GM18907 (cell line): ENCODE data around the gene EPHB2.
"Not testable (repeated sequence)": the region's sequence is repeated elsewhere in the genome, so short reads cannot be mapped to it uniquely, and the experiment has no call there.

Source experiments
- ATAC-seq: cut with Tn5 transposase; IDR thresholded peaks from one replicate; pipeline ENCODE4 v1.9.1; 2021; ENCODE audit warnings: mild to moderate bottlenecking, moderate library complexity; ENCODE audit not compliant: unreplicated experiment

The EPHB2 gene

DNA sequence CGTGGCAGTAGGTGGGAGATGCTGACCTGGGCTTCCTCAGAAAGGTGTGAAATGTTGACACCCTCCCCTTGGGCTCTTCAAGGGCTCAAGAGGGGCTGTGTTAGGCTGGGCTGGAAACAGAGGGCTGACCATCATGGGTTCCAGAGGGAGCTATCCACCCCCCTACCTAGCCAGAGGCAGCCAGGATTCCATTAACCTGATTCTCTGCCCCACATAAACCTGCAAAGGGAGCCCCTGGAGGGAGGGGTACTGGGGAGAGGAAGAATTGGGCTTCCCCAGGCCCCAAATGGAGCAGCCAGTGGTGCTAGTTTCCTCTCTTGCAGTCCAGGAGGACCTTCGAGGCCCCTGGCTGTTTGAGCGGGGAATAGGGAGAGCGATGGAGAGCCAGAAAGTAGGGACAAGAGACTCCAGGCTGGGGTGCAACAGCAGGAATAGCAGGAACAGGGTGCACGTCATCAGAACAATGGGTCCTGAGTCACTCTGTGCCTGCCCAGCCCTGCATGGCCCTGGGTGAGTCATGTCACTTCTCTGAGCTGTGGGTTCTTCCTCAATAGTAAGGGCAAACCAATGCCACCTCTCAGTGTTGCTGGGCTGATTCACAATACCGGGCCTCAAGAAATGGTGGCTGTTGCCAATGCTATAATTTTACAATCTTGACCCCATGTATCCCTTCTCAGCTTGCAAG is 121.2 kb downstream of the EPHB2 start:
- no peak for ATAC-seq

DNA sequence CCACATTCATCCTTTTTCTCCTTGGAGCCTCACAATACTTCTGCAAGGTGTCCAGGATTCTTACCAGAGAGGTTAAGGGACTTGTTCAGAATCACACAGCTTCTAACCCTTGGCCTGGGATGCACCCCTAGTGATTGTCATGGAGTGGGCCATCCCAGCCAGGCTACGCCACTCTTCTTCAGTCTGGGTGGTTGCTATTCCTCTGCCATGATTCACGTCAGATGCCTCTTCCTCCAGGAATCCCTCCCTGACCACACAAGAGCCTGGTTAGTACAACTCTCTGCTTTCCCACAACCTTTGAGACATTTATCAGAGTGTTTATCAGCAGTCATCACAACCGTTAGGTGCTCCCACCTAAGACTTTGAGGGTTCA is 121.8 kb downstream of the EPHB2 start:
- no peak for ATAC-seq

DNA sequence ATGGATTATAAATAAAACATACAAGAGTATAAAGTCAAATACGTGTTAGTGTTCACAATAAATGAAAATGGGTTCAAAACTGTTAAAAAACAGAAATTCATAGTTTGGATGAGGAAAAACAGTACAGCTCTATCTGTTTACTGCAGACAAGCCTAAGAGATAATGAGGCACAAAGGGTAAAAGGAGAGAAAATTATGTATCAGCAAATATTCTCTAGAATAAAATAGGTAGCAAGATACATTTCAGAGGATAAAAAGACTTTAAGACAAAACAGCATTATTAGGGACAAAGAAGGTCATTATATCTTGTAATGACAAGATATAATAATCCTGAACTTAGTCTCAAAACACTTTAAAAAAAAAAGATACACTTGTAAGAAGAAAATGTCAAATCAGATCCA is 123.1 kb downstream of the EPHB2 start:
- ATAC-seq, result no peak

DNA sequence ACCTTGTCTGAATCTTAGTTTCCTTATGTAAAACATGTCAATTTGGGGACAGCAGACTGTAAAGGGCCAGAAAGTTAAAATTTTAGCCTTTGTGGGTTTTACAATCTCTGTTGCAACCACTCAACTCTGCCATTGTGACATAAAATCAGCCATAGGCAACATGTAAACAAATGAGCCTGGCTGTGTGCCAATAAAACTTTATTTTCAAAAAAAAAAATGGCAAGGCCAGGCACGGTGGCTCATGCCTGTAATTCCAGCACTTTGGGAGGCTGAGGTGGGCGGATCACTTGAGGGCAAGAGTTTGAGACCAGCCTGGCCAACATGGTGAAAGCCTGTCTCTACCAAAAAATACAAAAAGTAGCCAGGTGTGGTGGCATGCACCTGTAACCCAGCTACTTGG is 123.8 kb downstream of the EPHB2 start:
- not testable (repeated sequence) for ATAC-seq

DNA sequence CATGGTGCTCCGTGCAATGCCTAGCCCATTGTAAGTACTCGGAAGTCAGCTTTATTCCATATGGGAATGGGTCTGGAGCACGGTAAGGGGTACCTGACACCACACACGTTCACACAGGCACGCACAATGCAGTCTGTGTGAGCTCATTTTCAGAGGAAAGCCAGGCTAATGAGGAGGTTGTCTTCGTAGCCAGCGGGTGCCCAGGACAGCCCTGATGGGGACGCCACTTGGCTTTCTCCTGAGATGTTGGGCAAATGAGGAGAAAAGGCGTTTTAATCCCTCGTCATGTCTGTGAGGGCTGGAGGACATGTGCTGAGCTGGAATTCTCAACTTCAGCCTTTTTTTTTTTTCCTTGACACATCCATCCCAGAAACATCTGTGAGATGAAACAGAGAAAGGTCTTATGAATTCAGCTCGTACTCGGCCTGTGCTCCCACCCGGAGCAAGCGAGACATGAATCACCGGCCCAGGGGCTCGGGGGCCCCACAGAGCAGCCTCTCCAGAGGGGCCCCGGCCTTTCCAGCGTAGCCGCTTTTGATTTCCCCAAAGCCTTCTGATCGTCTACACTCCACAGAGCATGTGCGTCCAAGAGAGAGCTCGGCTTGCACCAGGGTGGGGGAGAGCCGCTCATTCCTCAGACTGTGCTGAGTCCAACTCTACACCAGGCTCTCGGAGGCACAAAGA is 125.1 kb downstream of the EPHB2 start:
- ATAC-seq, result no peak

DNA sequence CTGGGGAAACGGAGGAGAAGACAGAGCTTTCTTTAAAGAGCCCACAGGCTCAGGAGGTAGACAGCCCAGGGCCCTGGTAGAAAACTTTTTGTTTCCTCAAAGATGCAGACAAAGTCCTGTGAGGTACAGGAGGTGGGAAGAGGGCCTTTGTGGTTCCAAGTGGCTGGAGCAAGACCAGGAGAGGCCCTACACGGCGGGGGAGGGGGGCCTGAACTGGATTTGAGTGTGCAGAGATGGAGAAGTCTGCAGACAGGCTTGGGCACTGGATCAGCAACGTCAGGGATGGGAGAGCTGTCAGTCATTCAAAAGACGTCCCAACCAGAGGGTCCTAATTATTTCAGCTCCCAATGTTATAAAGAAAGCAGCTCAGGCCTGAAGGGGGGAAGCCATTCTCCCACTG is 126.2 kb downstream of the EPHB2 start:
- no peak for ATAC-seq

DNA sequence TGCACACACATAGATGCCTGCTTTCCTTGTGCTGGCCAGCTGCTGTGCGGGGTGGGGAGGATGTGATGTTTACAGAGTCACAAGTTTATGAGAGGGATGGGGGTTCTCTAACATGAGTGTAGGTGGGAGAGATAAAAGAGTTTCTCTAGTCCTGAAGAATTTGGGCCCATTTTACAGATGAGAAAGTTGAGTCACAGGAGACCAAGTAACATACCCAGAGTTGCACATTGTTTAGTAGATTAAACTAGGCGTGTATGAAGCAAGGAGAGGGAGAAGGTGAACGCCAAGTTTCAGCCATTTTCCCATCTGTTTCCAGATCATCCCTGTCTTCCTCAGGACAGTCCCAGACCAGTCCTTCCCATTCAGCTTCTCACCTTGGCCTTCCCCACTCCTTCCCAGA is 126.7 kb downstream of the EPHB2 start:
- no peak for ATAC-seq

DNA sequence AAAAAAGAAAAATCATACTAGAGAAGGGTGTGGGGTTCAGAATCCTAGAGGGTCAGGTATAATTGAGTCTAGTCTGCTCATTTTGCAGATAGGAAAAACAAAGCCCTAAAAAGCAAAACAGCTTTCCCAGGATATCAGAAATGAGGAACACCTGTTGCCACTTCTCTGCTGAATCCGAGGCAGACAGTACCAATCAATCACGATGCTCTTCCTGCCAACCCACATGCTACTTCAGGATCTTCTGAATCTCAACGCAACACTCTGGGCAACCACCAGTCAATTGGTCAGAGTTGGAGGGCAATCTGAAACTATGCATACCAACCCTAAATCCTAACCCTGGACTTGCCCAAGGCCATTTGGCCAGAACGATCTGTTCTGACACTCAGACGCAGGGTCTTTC is 128.3 kb downstream of the EPHB2 start:
- ATAC-seq, result no peak

DNA sequence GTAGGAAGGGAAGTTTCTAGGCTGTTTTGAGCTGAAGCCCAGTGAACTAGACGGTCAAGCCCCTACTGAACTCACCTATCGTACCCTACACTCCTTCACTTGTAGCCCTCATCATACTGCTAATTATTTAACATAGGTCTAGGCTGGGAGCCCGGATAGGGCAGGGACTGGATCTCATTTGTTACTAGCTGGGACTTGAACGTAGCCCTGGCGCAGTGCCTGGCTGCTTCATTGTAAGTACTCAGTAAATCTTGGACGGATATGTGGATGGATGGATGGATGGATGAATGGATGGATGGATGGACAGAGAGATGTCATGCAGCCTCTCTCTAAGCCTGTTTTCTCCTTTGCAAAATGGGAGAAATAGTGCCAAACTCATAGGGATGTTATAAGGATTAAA is 129.2 kb downstream of the EPHB2 start:
- no peak for ATAC-seq

DNA sequence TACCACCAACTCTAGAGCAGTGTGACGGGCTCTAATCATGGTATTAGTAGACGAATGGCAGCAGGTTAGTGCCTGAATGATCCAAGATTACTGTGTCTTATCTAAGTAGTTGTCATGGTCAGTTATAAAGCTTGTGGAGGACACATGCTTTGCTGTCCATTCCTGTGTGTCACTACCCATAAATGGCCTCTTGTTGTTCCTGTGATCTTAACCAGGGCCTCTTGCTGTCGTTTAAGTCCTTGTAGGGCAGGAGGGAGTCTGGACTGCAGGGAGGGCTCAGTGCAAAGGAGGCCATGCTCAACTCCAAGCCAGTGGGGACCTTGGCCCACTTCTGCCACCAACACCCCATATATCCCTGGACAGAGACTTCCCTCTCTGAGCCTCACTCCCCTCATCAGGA is 130.5 kb downstream of the EPHB2 start:
- no peak for ATAC-seq

DNA sequence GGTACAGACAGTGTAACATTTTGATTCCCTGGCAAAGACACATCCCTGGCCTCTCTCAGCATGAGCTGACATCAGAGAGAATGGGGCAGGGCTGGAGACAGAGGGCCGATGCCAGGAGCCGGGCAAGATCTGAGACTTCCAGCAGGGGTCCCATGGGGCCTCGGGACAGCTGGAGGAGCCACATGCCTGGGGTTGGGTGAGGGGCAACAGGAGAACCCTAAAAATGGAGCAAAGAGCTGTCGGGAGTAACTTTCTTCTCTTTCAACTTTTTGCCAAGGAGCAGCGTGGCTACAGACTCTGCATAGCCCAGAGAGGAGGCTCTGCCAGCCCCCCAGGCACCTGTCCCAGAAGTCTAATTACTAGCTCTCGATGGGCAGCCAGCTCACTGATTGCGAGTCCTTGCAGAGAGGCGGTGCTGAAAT is 131.2 kb downstream of the EPHB2 start:
- no peak for ATAC-seq

DNA sequence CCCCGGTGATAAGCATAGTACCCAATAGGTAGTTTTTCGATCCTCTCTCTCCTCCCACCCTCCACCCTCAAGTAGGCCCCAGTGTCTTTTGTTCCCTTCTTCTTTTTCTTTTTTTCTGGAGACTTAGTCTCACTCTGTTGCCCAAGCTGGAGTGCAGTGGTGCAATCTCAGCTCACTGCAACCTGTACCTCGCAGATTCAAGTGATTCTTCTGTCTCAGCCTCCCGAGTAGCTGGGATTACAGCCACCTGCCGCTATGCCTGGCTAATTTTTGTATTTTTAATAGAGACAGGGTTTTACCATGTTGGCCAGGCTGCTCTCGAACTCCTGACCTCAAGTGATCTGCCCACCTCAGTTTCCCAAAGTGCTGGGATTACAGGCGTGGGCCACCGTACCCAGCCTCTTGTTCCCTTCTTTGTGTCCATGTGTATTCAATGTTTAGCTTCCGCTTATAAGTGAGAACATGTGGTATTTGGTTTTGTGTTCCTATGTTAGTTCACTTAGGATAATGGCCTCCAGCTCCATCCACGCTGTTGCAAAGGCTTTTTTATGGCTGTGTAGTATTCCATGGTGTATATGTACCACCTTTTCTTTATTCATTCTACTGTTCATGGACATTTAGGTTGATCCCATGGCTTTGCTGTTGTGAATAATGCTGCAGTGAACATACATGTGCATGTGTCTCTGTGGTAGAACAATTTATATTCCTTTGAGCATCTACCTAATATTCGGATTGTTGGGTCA is 133.0 kb downstream of the EPHB2 start:
- not testable (repeated sequence) for ATAC-seq

DNA sequence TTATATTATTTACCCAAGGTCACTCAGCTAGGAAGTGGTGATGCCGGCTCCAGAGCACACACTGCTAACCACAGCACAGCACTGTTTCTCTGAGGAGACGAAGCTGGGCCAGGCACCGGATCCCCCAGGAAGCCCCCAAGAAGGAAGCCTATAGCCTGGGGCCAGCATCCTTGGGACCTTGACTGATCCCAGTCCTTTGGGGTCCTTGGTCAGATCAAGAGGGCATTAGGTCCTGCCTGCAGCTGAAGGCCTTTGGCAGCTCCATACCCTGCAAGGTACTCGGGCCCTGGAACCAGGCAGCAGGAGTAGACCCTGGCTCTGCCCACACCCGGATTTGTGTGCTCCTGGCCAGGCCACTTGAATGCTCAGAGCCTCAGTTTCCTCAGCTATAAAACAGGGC is 134.0 kb downstream of the EPHB2 start:
- ATAC-seq, result no peak

DNA sequence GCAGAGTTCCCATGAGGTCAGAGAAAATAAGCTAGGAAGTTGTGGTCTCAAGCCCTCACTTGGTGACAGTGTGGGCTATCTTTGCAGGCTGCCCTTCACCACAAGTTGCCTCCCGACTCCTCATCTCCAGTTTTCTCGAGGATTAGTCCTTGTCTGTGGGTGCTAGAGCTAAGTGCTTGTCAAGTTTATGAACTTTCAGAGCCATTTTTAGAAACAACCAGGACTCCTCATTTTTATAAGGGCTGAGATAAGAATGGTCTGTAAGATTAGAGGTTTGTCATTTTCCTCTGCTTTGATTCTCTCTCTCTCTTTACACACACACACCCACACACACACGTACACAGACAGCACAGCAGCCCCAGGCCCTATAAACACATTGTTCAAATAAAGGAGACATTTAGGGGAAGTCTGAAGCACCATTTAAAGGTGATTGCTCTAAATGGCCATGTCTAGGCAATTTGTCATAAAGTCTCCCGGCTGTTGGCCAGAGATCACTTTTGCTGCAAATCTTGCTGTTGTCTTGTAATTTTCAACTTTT is 134.8 kb downstream of the EPHB2 start:
- no peak for ATAC-seq

DNA sequence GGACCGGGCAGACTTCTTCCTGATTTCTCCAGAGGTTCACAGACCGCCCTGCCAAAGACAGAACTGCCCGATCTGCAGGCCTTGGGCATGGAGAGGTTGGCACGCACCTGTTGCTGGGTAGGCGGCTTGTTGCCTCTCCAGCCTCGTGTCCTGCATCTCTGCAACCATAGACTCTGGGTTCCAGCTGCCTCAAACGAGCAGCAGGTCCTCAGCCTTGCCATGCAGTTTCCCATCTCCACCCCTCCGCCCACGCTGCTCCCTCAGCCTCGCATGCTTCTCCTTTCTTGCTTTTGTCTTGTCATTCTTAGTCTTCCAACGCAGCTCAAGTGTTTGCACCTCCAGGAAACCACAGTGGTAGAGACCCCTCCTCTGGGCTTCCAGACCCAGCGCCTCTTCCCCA is 135.8 kb downstream of the EPHB2 start:
- no peak for ATAC-seq

DNA sequence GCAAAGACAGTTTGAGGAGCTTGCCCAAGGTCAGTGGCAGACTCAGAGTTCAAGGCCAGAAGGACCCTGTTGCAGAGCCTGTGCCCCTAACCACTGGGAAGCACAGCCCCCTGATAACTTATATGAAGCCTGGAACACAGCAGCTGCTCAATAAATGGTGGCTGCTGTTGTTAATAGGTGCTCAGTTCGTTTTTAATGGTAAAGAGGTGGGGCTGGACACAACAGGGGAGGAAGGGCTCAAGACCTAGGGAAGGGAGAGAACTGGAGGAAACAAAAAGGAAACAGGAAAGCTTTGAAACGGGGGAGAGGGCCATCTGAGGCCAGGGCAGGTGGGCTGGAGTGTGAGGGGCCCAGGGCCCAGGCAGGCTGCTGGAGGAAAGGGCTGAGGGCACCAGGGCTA is 136.6 kb downstream of the EPHB2 start:
- no peak for ATAC-seq

DNA sequence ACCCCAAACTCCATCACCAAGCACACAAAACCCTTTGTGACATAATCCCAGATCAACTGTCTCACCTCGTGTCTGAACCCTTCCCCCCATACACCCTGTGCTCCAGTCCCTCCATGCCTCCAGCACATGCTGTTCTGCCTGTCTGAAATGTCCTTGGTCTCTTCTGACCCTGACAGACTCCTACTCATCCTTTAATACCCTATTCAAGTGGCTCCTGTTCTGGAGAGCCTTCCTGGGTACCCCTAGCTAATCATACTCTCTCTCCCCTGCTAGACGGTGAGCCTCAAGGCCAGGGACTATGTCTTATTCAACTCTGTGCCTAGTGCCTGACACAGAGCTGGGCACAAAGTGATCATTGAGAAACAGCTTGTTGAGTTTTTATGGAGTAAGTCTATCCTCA is 137.1 kb downstream of the EPHB2 start:
- no peak for ATAC-seq

DNA sequence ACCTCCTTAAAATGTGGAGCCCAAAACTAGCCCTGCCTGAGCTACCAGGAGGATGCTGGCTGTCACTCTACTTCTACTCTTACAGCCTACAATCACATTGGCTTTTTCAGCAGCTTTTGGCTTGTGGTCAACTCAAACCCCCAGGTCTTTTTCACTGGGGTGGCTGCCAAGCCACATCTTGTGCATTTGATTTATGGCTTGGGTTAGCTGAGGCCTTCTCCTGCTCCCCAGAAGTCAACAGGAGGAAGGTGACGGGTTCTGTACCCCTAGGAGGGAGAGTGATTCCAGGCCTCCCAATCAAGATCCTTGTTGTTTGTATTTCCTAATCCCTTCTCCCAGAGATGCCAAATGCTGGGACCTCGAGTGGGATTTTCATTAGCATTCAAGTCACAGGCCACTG is 137.8 kb downstream of the EPHB2 start:
- ATAC-seq, result no peak

DNA sequence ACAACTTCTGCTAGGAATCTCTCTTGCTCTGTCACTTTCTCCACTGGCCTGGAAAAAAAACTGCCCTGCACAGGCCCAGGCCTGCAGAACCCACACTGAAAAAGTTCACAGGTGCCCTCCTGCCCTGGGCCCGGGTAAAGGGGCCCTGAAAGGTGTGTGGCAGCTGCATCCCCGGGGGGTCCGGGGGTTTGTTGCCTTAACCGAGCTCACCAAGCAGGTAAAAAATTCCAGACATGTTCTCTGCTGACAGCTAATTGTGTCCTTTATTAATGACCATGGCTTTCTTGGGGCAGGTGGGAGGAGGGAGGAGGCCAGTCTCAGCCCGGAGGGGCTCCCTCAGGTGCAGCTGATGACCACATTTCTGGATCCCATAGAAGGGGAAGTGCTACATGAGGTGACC is 139.1 kb downstream of the EPHB2 start:
- no peak for ATAC-seq

DNA sequence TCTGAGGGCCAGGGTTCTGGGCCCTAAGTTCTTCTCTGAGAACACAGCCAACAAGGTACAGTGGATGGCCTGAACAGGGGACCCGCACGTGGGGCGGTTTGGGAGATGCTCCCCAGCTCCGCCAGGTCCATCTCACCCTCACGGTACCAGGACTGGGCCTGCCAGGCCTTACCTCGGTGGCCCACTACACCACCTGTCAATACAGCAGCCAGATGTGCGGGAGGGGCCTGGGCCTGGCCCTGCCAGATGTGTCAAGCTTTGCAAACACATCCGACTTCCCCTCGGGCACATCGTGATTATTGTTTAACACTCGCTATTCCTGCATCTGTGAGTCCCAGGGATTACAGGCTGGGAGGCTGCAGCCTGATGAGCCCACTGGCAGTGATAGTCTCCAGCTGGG is 139.6 kb downstream of the EPHB2 start:
- ATAC-seq, result no peak

DNA sequence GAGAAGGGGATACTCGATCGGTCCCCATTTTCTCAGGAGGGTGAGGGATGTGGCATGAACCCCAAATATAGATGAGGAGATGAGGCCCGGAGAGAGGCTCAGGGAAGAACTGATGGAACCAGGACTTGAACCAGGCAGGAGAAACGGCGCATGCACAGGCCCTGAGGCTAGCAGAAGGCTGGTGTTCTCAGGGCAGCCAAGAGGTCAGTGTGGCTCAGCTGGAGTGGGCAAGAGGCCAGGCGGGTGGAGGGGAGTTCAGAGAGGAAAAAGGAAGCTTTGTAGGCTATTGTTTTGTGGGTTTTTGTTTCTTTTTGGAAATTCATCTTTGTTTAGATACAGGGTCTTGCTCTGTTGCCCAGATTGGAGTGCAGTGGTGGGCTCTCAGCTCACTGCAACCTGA is 140.0 kb downstream of the EPHB2 start:
- ATAC-seq, result no peak

DNA sequence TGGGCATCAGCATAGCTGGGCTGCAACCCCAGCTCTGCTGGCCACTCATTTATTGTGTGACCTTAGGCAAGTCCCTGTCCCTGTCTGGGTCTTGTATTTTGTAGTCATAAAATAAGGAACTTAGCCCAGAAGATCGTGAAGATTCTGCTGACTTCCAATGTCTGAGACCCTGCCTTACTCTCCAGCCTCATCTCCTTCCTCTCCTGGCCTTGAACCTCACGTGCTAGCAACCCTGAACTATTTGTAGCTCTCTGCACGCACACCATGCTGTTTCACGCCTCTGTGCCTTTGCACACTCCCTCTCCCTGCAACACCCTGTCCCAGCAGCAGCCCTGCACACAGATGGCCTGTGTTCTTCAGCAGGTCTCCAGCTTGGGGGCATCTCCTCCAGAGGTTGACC is 140.9 kb downstream of the EPHB2 start:
- no peak for ATAC-seq
